ENCODE results near the gene RBM19.

The RBM19 gene

DNA sequence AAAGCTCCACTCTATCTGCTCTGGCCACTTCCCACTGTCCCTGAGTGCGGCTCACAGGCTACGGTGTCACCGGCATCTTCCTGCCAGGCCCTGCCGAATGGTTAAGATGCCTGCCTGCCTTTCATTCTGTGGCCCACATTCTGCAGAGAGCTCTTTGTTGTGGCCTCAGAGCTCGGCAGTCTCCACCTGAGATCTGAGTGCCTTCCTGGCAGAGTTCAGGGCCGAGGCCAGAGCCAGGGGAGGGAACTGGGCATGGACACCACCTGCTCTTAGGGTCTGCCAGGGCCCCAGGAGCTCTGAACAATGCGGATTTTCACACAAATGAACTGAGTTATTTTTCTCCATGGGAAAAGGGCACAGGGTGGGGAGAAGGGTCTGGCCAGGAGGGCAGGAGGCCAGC, 127.2 kb downstream of the RBM19 start:
- no peak for TF ChIP-seq EZH2 (IDR thresholded peaks at IDR 0.05; ENCODE audit: borderline replicate concordance, low read length)
- TF ChIP-seq, protein P1, sequence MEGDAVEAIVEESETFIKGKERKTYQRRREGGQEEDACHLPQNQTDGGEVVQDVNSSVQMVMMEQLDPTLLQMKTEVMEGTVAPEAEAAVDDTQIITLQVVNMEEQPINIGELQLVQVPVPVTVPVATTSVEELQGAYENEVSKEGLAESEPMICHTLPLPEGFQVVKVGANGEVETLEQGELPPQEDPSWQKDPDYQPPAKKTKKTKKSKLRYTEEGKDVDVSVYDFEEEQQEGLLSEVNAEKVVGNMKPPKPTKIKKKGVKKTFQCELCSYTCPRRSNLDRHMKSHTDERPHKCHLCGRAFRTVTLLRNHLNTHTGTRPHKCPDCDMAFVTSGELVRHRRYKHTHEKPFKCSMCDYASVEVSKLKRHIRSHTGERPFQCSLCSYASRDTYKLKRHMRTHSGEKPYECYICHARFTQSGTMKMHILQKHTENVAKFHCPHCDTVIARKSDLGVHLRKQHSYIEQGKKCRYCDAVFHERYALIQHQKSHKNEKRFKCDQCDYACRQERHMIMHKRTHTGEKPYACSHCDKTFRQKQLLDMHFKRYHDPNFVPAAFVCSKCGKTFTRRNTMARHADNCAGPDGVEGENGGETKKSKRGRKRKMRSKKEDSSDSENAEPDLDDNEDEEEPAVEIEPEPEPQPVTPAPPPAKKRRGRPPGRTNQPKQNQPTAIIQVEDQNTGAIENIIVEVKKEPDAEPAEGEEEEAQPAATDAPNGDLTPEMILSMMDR (IDR thresholded peaks at IDR 0.05; ENCODE audit: low read length) = no peak
- Histone ChIP-seq H3F3A (ENCODE audit: insufficient read depth, low read length) (no peaks in the 10 kb centered on the region), H3K4me3 (ENCODE audit: low read depth, low read length, poor library complexity, severe bottlenecking) (no peak overlapping the region), H2AFZ (ENCODE audit: low read length) (no peak overlapping the region), H4K20me1 (ENCODE audit: insufficient read depth, low read length) (no peaks in the 10 kb centered on the region), H3K27ac (ENCODE audit: low read depth, low read length, poor library complexity, severe bottlenecking) (no peak overlapping the region), H3K9me3 (ENCODE audit: low read length) (no peaks in the 10 kb centered on the region), H3K4me1 (ENCODE audit: insufficient read depth, low read length, severe bottlenecking) (no peaks in the 10 kb centered on the region), H3K9me2 (ENCODE audit: low read depth, low read length) (no peaks in the 10 kb centered on the region), H3K27me3 (ENCODE audit: insufficient read depth, low read length) (no peaks in the 10 kb centered on the region), H3K36me3 (ENCODE audit: insufficient read depth, low read length) (no peaks in the 10 kb centered on the region), H3K79me2 (ENCODE audit: insufficient read depth, low read length) (no peaks in the 10 kb centered on the region), H3K4me2 (ENCODE audit: low read length) (no peak overlapping the region), H3K9ac (ENCODE audit: low read length) (no peak overlapping the region)

DNA sequence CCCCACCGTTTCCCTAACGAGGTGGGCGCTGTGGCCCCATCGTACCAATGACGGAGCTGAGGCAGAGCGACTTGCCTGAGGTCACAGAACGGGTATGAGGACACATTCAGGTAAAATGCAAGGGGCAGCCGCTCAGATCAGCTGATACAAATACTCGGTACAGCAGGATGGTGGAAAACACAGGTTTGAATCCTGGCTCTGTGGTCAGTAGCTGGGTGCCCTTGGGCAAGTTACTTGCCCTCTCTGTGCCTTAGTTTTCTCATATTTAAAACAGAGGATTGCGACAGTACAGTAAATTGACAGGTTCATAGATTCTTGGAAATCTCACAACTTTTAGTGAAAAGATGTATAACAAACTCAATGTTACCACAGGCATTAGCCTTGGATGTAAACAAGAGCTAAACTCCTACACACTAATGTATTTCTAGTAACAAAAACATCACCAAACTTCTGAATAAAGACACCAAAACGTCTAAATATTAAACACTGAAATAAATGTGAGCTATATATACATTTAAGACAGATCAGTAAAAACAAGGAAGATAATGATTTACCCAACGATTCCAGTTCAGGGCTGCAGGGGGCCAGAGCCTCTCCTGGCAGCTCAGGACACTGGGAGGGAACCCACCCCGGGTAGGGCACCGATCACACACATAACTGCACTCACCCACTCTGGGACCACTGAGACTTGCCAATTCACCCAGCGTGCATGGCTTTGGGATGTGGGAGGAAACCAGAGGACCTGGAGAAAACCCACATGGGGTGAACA, 128.4 kb downstream of the RBM19 start:
- H3K4me3 ChIP-seq (ENCODE audit: low read depth, low read length, poor library complexity, severe bottlenecking) = no peak overlapping the region
- no peaks in the 10 kb centered on the region for H3K9me3 ChIP-seq (ENCODE audit: low read length)
- H3K9me2 ChIP-seq (ENCODE audit: low read depth, low read length) = no peaks in the 10 kb centered on the region
- H2AFZ ChIP-seq (ENCODE audit: low read length) = no peak overlapping the region
- peaks cover 3% of the 10 kb centered on the region for H3K4me1 ChIP-seq (ENCODE audit: insufficient read depth, low read length, severe bottlenecking)
- H4K20me1 ChIP-seq (ENCODE audit: insufficient read depth, low read length) = no peaks in the 10 kb centered on the region
- no peaks in the 10 kb centered on the region for H3K27me3 ChIP-seq (ENCODE audit: insufficient read depth, low read length)
- no peaks in the 10 kb centered on the region for H3K79me2 ChIP-seq (ENCODE audit: insufficient read depth, low read length)
- H3K4me2 ChIP-seq (ENCODE audit: low read length) = no peak overlapping the region
- H3K9ac ChIP-seq (ENCODE audit: low read length) = no peak overlapping the region
- no peak overlapping the region for H3K27ac ChIP-seq (ENCODE audit: low read depth, low read length, poor library complexity, severe bottlenecking)
- H3F3A ChIP-seq (ENCODE audit: insufficient read depth, low read length) = no peaks in the 10 kb centered on the region
- TF ChIP-seq EZH2 (IDR thresholded peaks at IDR 0.05; ENCODE audit: borderline replicate concordance, low read length) = no peak
- TF ChIP-seq, protein P1 (IDR thresholded peaks at IDR 0.05; ENCODE audit: low read length) = no peak; the same call in 1 of the 2 replicates
- H3K36me3 ChIP-seq (ENCODE audit: insufficient read depth, low read length) = no peaks in the 10 kb centered on the region

DNA sequence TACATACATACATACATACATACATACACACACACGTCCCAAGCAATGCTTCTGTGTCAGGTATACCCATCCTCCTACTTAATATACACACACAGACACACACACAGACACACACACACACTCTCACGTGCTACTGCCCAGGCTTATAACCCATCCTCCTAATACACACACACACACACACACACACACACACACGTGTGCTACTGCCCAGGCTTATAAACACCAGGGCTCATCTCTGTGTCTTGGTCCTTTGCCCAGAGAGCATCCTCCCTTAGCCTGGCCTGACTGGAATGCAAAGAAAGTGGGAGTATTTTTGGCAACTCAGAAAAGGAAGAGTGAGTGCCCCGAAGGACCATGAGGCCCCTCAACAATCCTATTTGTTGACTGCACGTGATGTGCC, 129.0 kb downstream of the RBM19 start:
- TF ChIP-seq, protein P1 (IDR thresholded peaks at IDR 0.05; ENCODE audit: low read length) = no peak
- no peak for TF ChIP-seq EZH2 (IDR thresholded peaks at IDR 0.05; ENCODE audit: borderline replicate concordance, low read length)
- Histone ChIP-seq H3K27ac (ENCODE audit: low read depth, low read length, poor library complexity, severe bottlenecking) (no peak overlapping the region), H3F3A (ENCODE audit: insufficient read depth, low read length) (no peaks in the 10 kb centered on the region), H4K20me1 (ENCODE audit: insufficient read depth, low read length) (no peaks in the 10 kb centered on the region), H3K79me2 (ENCODE audit: insufficient read depth, low read length) (no peaks in the 10 kb centered on the region), H3K36me3 (ENCODE audit: insufficient read depth, low read length) (no peaks in the 10 kb centered on the region), H3K4me3 (ENCODE audit: low read depth, low read length, poor library complexity, severe bottlenecking) (no peak overlapping the region), H3K9ac (ENCODE audit: low read length) (no peak overlapping the region), H2AFZ (ENCODE audit: low read length) (no peak overlapping the region), H3K9me2 (ENCODE audit: low read depth, low read length) (no peaks in the 10 kb centered on the region), H3K4me2 (ENCODE audit: low read length) (no peak overlapping the region), H3K9me3 (ENCODE audit: low read length) (no peaks in the 10 kb centered on the region), H3K27me3 (ENCODE audit: insufficient read depth, low read length) (no peaks in the 10 kb centered on the region), H3K4me1 (ENCODE audit: insufficient read depth, low read length, severe bottlenecking) (peaks cover 6% of the 10 kb centered on the region)
